HepG2 (cell line): ENCODE results near the gene ZKSCAN3. TPM values are rescaled to one million over a fixed set of nuclear protein-coding genes. Genes with fewer than 3 reads are reported as not detected.

Experiments
- ATAC-seq: fragments of 200-7000 bp; cut with Tn5 transposase; 3 replicates; pipeline ENCODE4 v1.9.1; 2020; ENCODE audit warnings: mild to moderate bottlenecking, moderate library complexity
- BruUV-seq: library from RNA; stranded (reverse); fragments of 400-500 nt; replicated peaks from 2 replicates; lab custom pipeline; 2021; lab: Mats Ljungman, UMichigan
- CTCF ChIA-PET: fragments of 300-600 bp; formaldehyde crosslinking; extraction: SDS; loops from one replicate; lab custom pipeline; 2021; ENCODE audit warnings: low total read pairs, inconsistent platforms, low intra/inter-chr PET ratio; lab: Yijun Ruan, JAX
- POLR2A ChIA-PET: fragments of 350-600 bp; sonication (Branson Sonifier 250); formaldehyde crosslinking; loops from one replicate; lab custom pipeline; 2020; ENCODE audit warnings: antibody characterized with exemption, inconsistent platforms; lab: Yijun Ruan, JAX
- DNase-seq: peaks from one replicate; pipeline ENCODE4 v3.0.0-alpha.2; 2015; ENCODE audit warnings: low spot score
- FAIRE-seq: peaks from 3 replicates; lab custom pipeline; 2011; peaks lifted over from hg19 to GRCh38; lab: Jason Lieb, UNC
- H2AFZ ChIP-seq: one replicate; pipeline ENCODE4 v1.6.1; 2011; ENCODE audit warnings: low read length, inconsistent platforms
- H3K27ac ChIP-seq: fragments of 300-600 bp; 3 replicates; pipeline ENCODE4 v1.8.0; 2011; ENCODE audit warnings: mixed run types, mild to moderate bottlenecking, mixed read lengths, low read length, inconsistent platforms; ENCODE audit not compliant: insufficient read depth; ENCODE audit errors: extremely low read length
- H3K27me3 ChIP-seq, 2 experiments: fragments of 200-600 bp in 1 of 2; 2 replicates in 1 of 2; 3 replicates in 1 of 2; pipeline versions ENCODE4 v1.6.0 to v1.8.0; 2011; ENCODE audit warnings: low read length in 2 of 2, mild to moderate bottlenecking in 2 of 2, moderate library complexity in 2 of 2, inconsistent platforms in 1 of 2; ENCODE audit not compliant: insufficient read depth in 2 of 2, control insufficient read depth in 1 of 2
- H3K36me3 ChIP-seq, 2 experiments: fragments of 200-600 bp in 1 of 2; replicated peaks in 1 of 2; 2 replicates in 1 of 2; 3 replicates in 1 of 2; pipeline versions ENCODE4 v1.5.1 to v1.8.0; 2011; ENCODE audit warnings: low read length in 2 of 2, inconsistent platforms in 1 of 2; ENCODE audit not compliant: insufficient read depth in 2 of 2, control insufficient read depth in 1 of 2
- H3K4me1 ChIP-seq: 2 replicates; pipeline ENCODE4 v1.5.1; 2012; ENCODE audit warnings: low read length, inconsistent platforms; ENCODE audit not compliant: insufficient read depth
- H3K4me2 ChIP-seq: 2 replicates; pipeline ENCODE4 v1.6.0; 2011; ENCODE audit warnings: low read depth, low read length, inconsistent platforms
- H3K4me3 ChIP-seq, 3 experiments: fragments of 200-600 bp in 1 of 3; sonication (generic), shearing (Covaris generic) in 1 of 3; replicated peaks in 1 of 3; 2 replicates each; pipeline ENCODE4 v1.5.1; 2011 to 2016; ENCODE audit warnings: low read length in 3 of 3, inconsistent platforms in 2 of 3, low read depth in 2 of 3, mild to moderate bottlenecking in 2 of 3, control low read depth in 1 of 3, mixed read lengths in 1 of 3; ENCODE audit not compliant: insufficient read depth in 1 of 3
- H3K79me2 ChIP-seq: one replicate; pipeline ENCODE4 v1.6.1; 2011; ENCODE audit warnings: low read length, inconsistent platforms; ENCODE audit not compliant: insufficient read depth
- H3K9ac ChIP-seq: 2 replicates; pipeline ENCODE4 v1.6.0; 2011; ENCODE audit warnings: mild to moderate bottlenecking, low read depth, low read length, inconsistent platforms; ENCODE audit not compliant: insufficient read depth
- H3K9me3 ChIP-seq: 2 replicates; pipeline ENCODE4 v1.5.1; 2012; ENCODE audit warnings: mild to moderate bottlenecking, low read length
- H4K20me1 ChIP-seq: 2 replicates; pipeline ENCODE4 v1.6.0; 2011; ENCODE audit warnings: inconsistent platforms, mild to moderate bottlenecking, low read length, moderate library complexity; ENCODE audit not compliant: insufficient read depth
- ZNF234 ChIP-seq: sonication (generic); formaldehyde crosslinking; conservative IDR thresholded peaks from 2 replicates; pipeline ENCODE4 v1.5.1; 2020; ENCODE audit warnings: mild to moderate bottlenecking, missing genetic modification reagents
- ZSCAN5A ChIP-seq: sonication (generic); formaldehyde crosslinking; IDR thresholded peaks from 2 replicates; pipeline ENCODE4 v1.8.0; 2022; ENCODE audit warnings: mild to moderate bottlenecking, missing genetic modification reagents, borderline replicate concordance
- WGBS: methylation state at CpG from one replicate; pipeline ENCODE4 v1.1.6; 2017; ENCODE audit warnings: low lambda C conversion rate; 5-methylcytosine and 5-hydroxymethylcytosine counted together
- in situ Hi-C: cut with HindIII; loops from 2 replicates; pipeline ENCODE4 v1.10.0; 2017; ENCODE audit warnings: low pct_unique_long_range_greater_than_20kb; ENCODE audit not compliant: extremely low pct_ligation_motif_present
- intact Hi-C: fragments of 100-400 bp; cut with micrococcal nuclease; formaldehyde crosslinking; loops from one replicate; pipeline ENCODE4 v1.10.0; 2022; ENCODE audit not compliant: unreplicated experiment
- polyA plus RNA-seq, 8 experiments: library from polyadenylated mRNA; depleted of rRNA in 3 of 8; stranded (reverse) in 7 of 8; unstranded in 1 of 8; fragments of >200 nt; fragmentation: Illumina TruSeq in 4 of 8; extraction: Trizol in 4 of 8; gene quantifications; 2 replicates each; pipeline versions ENCODE4 v1.2.1 to v1.2.3, GENCODE V29; 2011 to 2016; ENCODE audit warnings: low read depth in 4 of 8, missing spikeins in 1 of 8, mixed read lengths in 1 of 8; ENCODE audit not compliant: insufficient read depth in 1 of 8
- small RNA-seq, 3 experiments: library from RNA; depleted of rRNA; stranded (forward); fragments of <200 nt; gene quantifications; one replicate each; pipeline ENCODE3, GENCODE V24; 2012; ENCODE audit warnings: low read depth in 2 of 3, low replicate concordance in 1 of 3; ENCODE audit not compliant: insufficient read length in 3 of 3, insufficient read depth in 2 of 3
- total RNA-seq, 5 experiments: library from RNA; depleted of rRNA; stranded (reverse); fragments of >200 nt; fragmentation: Illumina TruSeq; extraction: Trizol; gene quantifications; 2 replicates each; pipeline ENCODE4 v1.2.3, GENCODE V29; 2016; ENCODE audit warnings: low read depth in 1 of 5

ZKSCAN3 gene
- total and polyA plus RNA-seq, 2 of the 13 experiments (the other 11 are each of a cell fraction or from before 2014, with no cell fraction given): 3.3 to 7.4 TPM

- 44% methylated on average over 2 of the region's 2 CpGs for WGBS
- no peak overlapping the region for H2AFZ ChIP-seq
- no peaks in the 10 kb centered on the region for H3K36me3 ChIP-seq
- no TSS peak for BruUV-seq
- H3K4me3 ChIP-seq: no peak overlapping the region
- no peaks in the 10 kb centered on the region for H4K20me1 ChIP-seq
- no peak overlapping the region for H3K9ac ChIP-seq
- H3K27ac ChIP-seq: no peak overlapping the region
- no peak for TF ChIP-seq ZSCAN5A (CRISPR knock-in tag)
- H3K79me2 ChIP-seq: no peaks in the 10 kb centered on the region
- ATAC-seq (no peak), FAIRE-seq (no peak), DNase-seq (no peak)
- POLR2A ChIA-PET: no interaction called here
- CTCF ChIA-PET: no interaction called here
- in situ Hi-C loops (no loop called here), intact Hi-C loops (no loop called here)
- 0 out of 5 replicates have a peak, but pooled peaks cover 0 to 3% of the 10 kb centered on the region in 2 experiments for H3K27me3 ChIP-seq
- no peaks in the 10 kb centered on the region for H3K9me3 ChIP-seq
- no peaks in the 10 kb centered on the region for H3K4me1 ChIP-seq
- H3K4me2 ChIP-seq: no peak overlapping the region
Observed at GRCh38 chr6:28410767-28411166, 61.0 kb downstream of the ZKSCAN3 start.

GRCh38 chr6:28413681-28414080, 63.9 kb downstream of the ZKSCAN3 start:
- Histone ChIP-seq H3K9me3 (no peaks in the 10 kb centered on the region), H3K4me3 (no peak overlapping the region), H3K79me2 (no peaks in the 10 kb centered on the region), H3K27me3 (no peaks in the 10 kb centered on the region), H3K27ac (no peak overlapping the region), H4K20me1 (no peaks in the 10 kb centered on the region), H2AFZ (no peak overlapping the region), H3K36me3 (no peaks in the 10 kb centered on the region), H3K4me2 (no peak overlapping the region), H3K9ac (no peak overlapping the region), H3K4me1 (no peaks in the 10 kb centered on the region)
- intact Hi-C loops: no loop called here
- FAIRE-seq (no peak), DNase-seq (no peak), ATAC-seq (no peak)
- in situ Hi-C loops: no loop called here
- ChIA-PET CTCF (no interaction called here), POLR2A (no interaction called here)
- BruUV-seq: no TSS peak
- TF ChIP-seq ZNF234 (CRISPR knock-in tag): no peak

Small RNA genes within 50 kb of the gene (small RNA-seq; reads per million reads assigned to genes)
- gene AL021997.1 (0 reads per million in 3 experiments), gene AL021997.2 (0 reads per million in 3 experiments), gene RNU2-45P (0 reads per million in 3 experiments)

Other genes with a start within 250 kb of the ZKSCAN3 start
- 12.7 and 13.4 TPM in 2 replicates for gene ZSCAN16, start 225.3 kb upstream of the ZKSCAN3 start, total RNA-seq (2016; rRNA removed; fragmentation: Illumina TruSeq; extraction: Trizol)
- 5.7 and 6.7 TPM in 2 replicates for gene ZSCAN16, start 225.3 kb upstream of the ZKSCAN3 start, polyA plus RNA-seq (2011; rRNA removed)
- 20.9 and 36.1 TPM in 2 replicates for gene ZKSCAN8, start 208.1 kb upstream of the ZKSCAN3 start, total RNA-seq (2016; rRNA removed; fragmentation: Illumina TruSeq; extraction: Trizol)
- 10.8 and 12.4 TPM in 2 replicates for gene ZKSCAN8, start 208.1 kb upstream of the ZKSCAN3 start, polyA plus RNA-seq (2011; rRNA removed)
- gene ZSCAN9, start 124.7 kb upstream of the ZKSCAN3 start, total RNA-seq (2016; rRNA removed; fragmentation: Illumina TruSeq; extraction: Trizol): 17.2 and 17.8 TPM in 2 replicates
- gene ZSCAN9, start 124.7 kb upstream of the ZKSCAN3 start, polyA plus RNA-seq (2011; rRNA removed): 14.6 and 16.3 TPM in 2 replicates
- 7.8 and 10.2 TPM in 2 replicates for gene ZKSCAN4, start 97.7 kb upstream of the ZKSCAN3 start, total RNA-seq (2016; rRNA removed; fragmentation: Illumina TruSeq; extraction: Trizol)
- gene ZKSCAN4, start 97.7 kb upstream of the ZKSCAN3 start, polyA plus RNA-seq (2011; rRNA removed): 2.9 and 3.4 TPM in 2 replicates
- gene NKAPL, start 90.7 kb upstream of the ZKSCAN3 start, total RNA-seq (2016; rRNA removed; fragmentation: Illumina TruSeq; extraction: Trizol): not detected in 2 replicates
- gene NKAPL, start 90.7 kb upstream of the ZKSCAN3 start, polyA plus RNA-seq (2011; rRNA removed): not detected in 2 replicates
- 15.6 and 18.5 TPM in 2 replicates for gene ZSCAN26, start 82.8 kb upstream of the ZKSCAN3 start, total RNA-seq (2016; rRNA removed; fragmentation: Illumina TruSeq; extraction: Trizol)
- gene ZSCAN26, start 82.8 kb upstream of the ZKSCAN3 start, polyA plus RNA-seq (2011; rRNA removed): 12.0 and 13.4 TPM in 2 replicates
- 6.9 and 8.5 TPM in 2 replicates for gene PGBD1, start 68.4 kb upstream of the ZKSCAN3 start, total RNA-seq (2016; rRNA removed; fragmentation: Illumina TruSeq; extraction: Trizol)
- gene PGBD1, start 68.4 kb upstream of the ZKSCAN3 start, polyA plus RNA-seq (2011; rRNA removed): 3.6 and 4.3 TPM in 2 replicates
- 6.2 and 7.2 TPM in 2 replicates for gene ZSCAN31, start 13.8 kb upstream of the ZKSCAN3 start, total RNA-seq (2016; rRNA removed; fragmentation: Illumina TruSeq; extraction: Trizol)
- gene ZSCAN31, start 13.8 kb upstream of the ZKSCAN3 start, polyA plus RNA-seq (2011; rRNA removed): 3.6 and 5.3 TPM in 2 replicates
- 8.9 and 9.8 TPM in 2 replicates for gene ZSCAN12, start 49.8 kb downstream of the ZKSCAN3 start, total RNA-seq (2016; rRNA removed; fragmentation: Illumina TruSeq; extraction: Trizol)
- 2.6 and 2.8 TPM in 2 replicates for gene ZSCAN12, start 49.8 kb downstream of the ZKSCAN3 start, polyA plus RNA-seq (2011; rRNA removed)
- gene ZSCAN23, start 93.5 kb downstream of the ZKSCAN3 start, total RNA-seq (2016; rRNA removed; fragmentation: Illumina TruSeq; extraction: Trizol): 0.91 and 1.2 TPM in 2 replicates
- gene ZSCAN23, start 93.5 kb downstream of the ZKSCAN3 start, polyA plus RNA-seq (2011; rRNA removed): 0.29 and 0.35 TPM in 2 replicates
- gene GPX6, start 165.8 kb downstream of the ZKSCAN3 start, total RNA-seq (2016; rRNA removed; fragmentation: Illumina TruSeq; extraction: Trizol): not detected in 2 replicates
- not detected in 2 replicates for gene GPX6, start 165.8 kb downstream of the ZKSCAN3 start, polyA plus RNA-seq (2011; rRNA removed)
- not detected in 2 replicates for gene GPX5, start 175.9 kb downstream of the ZKSCAN3 start, total RNA-seq (2016; rRNA removed; fragmentation: Illumina TruSeq; extraction: Trizol)
- not detected in 2 replicates for gene GPX5, start 175.9 kb downstream of the ZKSCAN3 start, polyA plus RNA-seq (2011; rRNA removed)